T-helper 1 cell treated with Interleukin-12 subunit alpha and Interleukin-12 subunit beta and Interleukin-4 antibody, amounts not matched to agents 30 μg/mL and 1 μg/mL, for 36 hours (primary cell): Measurements from ENCODE around the gene KRTAP9-9.
"Not testable (repeated sequence)": the region's sequence is repeated elsewhere in the genome, so short reads cannot be mapped to it uniquely, and the experiment has no call there.

Experiments used
- H3K27ac Mint-ChIP-seq: one replicate; pipeline ENCODE4 v1.8.0; 2021; ENCODE audit warnings: mild to moderate bottlenecking, mixed read lengths
- H3K27me3 Mint-ChIP-seq: one replicate; pipeline ENCODE4 v1.8.0; 2021; ENCODE audit warnings: low read depth, mixed read lengths
- H3K36me3 Mint-ChIP-seq: one replicate; pipeline ENCODE4 v1.8.0; 2021; ENCODE audit warnings: low read depth, mixed read lengths
- H3K4me1 Mint-ChIP-seq: one replicate; pipeline ENCODE4 v1.8.0; 2021; ENCODE audit warnings: low read depth, mixed read lengths
- H3K4me3 Mint-ChIP-seq: one replicate; pipeline ENCODE4 v1.8.0; 2021; ENCODE audit warnings: mild to moderate bottlenecking, moderate library complexity, mixed read lengths
- H3K9me3 Mint-ChIP-seq: one replicate; pipeline ENCODE4 v1.8.0; 2021; ENCODE audit warnings: mixed read lengths

Gene KRTAP9-9

DNA sequence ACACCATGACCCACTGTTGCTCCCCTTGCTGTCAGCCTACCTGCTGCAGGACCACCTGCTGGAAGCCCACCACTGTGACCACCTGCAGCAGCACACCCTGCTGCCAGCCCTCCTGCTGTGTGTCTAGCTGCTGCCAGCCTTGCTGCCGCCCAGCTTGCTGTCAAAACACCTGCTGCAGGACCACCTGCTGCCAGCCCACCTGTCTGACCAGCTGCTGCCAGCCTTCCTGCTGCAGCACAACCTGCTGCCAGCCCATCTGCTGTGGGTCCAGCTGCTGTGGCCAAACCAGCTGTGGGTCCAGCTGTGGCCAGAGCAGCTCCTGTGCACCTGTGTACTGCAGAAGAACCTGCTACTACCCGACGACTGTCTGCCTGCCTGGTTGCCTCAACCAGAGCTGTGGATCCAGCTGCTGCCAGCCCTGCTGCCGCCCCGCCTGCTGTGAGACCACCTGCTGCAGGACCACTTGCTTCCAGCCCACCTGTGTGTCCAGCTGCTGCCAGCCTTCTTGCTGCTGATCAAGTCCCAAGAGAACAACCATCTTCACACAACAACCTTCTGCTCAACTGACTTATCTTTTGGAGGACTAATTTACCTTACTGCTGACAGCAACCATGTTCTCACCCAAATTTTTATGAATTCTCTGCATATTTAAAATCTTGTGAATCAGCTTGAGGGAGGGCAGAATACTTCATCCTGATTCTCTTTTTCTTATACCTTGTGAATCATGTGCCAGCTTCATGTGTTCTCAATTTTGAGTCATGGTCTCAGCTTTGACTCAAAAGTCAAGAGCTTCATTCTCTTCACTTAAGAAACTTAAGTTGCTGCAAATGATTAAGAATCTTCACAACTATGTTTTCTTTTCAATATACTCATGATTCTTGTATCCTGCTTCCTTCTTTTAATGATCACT, at the start of gene KRTAP9-9:
Gene KRTAP9-9, plus strand, starts transcription at position 4 of the 910 bp plus-strand sequence.
- H3K27me3 Mint-ChIP-seq = peaks cover 47% of the 10 kb centered on the region
- not testable (repeated sequence) for H3K9me3 Mint-ChIP-seq, H3K36me3 Mint-ChIP-seq, H3K4me1 Mint-ChIP-seq, H3K4me3 Mint-ChIP-seq, H3K27ac Mint-ChIP-seq

DNA sequence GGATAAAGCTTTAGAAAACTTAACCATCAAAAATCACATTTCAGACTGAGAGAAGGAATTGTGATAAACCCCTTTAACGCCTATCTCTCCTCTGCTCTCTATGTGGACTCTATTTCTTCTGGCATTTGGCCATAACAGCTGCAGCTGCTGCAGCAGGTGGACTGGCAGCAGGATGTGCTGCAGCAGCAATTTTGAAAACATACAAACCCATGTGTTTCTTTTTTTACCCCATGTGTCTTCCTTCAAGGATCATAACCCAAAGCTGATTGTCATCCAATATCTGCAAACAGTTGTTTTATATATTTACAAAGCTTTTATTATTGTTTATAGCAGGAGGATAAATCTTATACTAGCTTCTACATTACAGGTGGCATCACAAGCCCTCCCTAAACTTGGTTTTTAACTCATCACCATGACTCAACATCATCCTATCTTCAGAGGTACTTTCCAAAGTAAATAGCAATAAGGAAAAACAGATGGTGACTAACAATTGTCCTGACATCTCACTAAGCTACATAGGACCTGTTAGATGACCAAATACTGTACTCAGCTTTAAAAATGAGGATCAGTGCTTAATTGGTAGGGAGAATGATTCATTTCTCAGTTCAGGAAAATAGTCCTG, 43.2 kb upstream of the KRTAP9-9 start:
- no peaks in the 10 kb centered on the region for H3K9me3 Mint-ChIP-seq
- no peaks in the 10 kb centered on the region for H3K36me3 Mint-ChIP-seq
- H3K4me1 Mint-ChIP-seq = no peaks in the 10 kb centered on the region
- H3K27me3 Mint-ChIP-seq = peaks cover 14% of the 10 kb centered on the region
- no peak overlapping the region for H3K27ac Mint-ChIP-seq
- no peak overlapping the region for H3K4me3 Mint-ChIP-seq

DNA sequence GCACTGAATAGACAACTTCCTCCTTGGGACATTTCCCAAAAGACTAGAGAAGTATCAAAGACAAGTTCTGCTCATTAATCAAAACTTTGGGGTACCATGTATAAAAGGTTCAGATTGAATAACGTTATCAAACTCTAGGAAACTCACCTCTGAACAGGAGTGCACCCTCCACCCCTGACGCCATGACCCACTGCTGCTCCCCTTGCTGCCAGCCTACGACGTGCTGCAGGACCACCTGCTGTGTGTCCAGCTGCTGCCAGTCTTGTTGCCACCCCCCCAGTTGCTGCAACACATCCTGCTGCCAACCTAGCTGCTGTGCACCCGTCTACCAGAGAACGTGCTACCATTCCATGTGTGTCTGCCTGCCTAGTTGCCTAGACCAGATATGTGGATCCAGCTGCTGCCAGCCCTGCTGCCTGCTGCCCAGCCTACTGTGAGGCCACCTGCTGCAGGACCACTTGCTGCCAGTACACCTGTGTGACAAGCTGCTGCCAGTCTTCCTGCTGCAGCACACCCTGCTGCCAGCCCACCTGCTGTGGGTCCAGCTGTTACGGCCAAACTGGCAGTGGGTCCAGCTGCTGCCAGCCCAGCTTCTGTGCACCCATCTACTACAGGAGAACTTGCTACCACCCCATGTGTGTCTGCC, 42.5 kb upstream of the KRTAP9-9 start:
- Mint-ChIP-seq H3K4me1 (no peaks in the 10 kb centered on the region), H3K27ac (no peak overlapping the region), H3K36me3 (no peaks in the 10 kb centered on the region), H3K4me3 (no peak overlapping the region), H3K27me3 (peaks cover 14% of the 10 kb centered on the region), H3K9me3 (no peaks in the 10 kb centered on the region)

DNA sequence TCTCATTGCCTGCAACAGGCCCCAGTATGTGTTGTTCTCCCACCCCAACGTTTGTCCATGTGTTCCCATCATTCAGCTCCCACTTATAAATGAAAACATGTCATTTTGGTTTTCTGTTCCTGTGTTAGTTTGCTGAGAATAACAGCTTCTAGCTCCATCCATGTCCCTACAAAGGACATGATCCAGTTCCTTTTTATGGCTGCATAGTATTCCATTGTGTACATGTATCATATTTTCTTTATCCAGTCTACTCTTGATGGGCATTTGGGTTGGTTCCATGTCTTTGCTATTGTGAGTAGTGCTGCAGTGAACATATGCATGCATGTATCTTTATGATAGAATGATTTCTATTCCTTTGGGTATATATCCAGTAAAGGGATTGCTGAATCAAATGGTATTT, 39.5 kb upstream of the KRTAP9-9 start:
- Mint-ChIP-seq H3K9me3 (peaks cover 6% of the 10 kb centered on the region), H3K36me3 (no peaks in the 10 kb centered on the region), H3K4me3 (no peak overlapping the region), H3K4me1 (no peaks in the 10 kb centered on the region), H3K27me3 (no peaks in the 10 kb centered on the region), H3K27ac (no peak overlapping the region)

DNA sequence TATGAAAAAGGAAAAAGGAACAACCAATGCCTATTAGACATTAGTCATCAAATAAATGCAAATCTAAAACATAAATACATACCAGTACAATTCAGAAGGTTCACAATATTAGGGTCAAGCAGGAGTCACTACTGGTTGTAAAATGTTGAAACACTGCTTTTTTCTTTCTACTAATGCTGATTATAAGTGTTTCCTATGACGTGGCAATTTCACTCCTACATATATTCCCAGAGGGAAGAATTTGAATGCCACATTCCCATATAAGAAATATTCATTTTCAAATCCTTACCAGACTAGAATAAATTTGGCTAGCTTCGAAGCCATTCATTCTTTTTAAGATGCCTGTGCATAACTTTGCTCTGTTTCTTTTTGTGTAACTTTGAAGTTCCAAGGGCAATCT, 31.4 kb upstream of the KRTAP9-9 start:
- Mint-ChIP-seq H3K4me3 (no peak overlapping the region), H3K9me3 (peaks cover 6% of the 10 kb centered on the region), H3K27ac (no peak overlapping the region), H3K36me3 (no peaks in the 10 kb centered on the region), H3K27me3 (peaks cover 13% of the 10 kb centered on the region), H3K4me1 (no peaks in the 10 kb centered on the region)

DNA sequence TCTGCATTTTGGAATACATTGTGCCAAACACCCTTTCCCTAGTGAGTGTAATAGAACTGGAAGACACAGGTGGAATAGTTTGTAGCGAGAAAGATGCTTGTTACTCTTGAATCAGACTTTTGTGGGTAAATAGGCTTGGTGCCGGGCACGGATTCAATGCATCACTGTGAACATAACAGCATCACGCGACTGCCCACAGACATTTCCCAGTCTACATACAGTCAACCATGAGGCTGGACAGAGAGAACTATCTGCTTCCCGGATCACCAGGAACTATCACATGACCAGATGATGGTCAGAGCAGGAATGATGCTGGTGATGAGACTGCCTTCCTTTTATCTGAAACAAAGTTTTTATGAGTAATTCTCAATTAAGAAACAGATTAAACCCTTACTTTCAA, 29.1 kb upstream of the KRTAP9-9 start:
- Mint-ChIP-seq H3K36me3 (no peaks in the 10 kb centered on the region), H3K9me3 (no peaks in the 10 kb centered on the region), H3K27me3 (peaks cover 16% of the 10 kb centered on the region), H3K27ac (no peak overlapping the region), H3K4me1 (no peaks in the 10 kb centered on the region), H3K4me3 (no peak overlapping the region)

DNA sequence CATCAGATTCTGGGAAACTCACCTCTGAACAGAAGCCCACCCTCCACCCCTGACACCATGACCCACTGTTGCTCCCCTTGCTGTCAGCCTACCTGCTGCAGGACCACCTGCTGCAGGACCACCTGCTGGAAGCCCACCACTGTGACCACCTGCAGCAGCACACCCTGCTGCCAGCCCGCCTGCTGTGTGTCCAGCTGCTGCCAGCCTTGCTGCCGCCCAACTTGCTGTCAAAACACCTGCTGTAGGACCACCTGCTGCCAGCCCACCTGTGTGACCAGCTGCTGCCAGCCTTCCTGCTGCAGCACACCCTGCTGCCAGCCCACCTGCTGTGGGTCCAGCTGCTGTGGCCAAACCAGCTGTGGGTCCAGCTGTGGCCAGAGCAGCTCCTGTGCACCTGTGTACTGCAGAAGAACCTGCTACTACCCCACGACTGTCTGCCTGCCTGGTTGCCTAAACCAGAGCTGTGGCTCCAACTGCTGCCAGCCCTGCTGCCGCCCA, 28.5 kb upstream of the KRTAP9-9 start, which contains the start of gene KRTAP9-2:
Gene KRTAP9-2, plus strand, starts transcription at position 51 of the 498 bp plus-strand sequence. Its CDS starts 7 bp downstream, at position 58.
- H3K36me3 Mint-ChIP-seq, H3K4me1 Mint-ChIP-seq, H3K9me3 Mint-ChIP-seq, H3K27ac Mint-ChIP-seq, H3K4me3 Mint-ChIP-seq: not testable (repeated sequence)
- H3K27me3 Mint-ChIP-seq = peaks cover 16% of the 10 kb centered on the region

DNA sequence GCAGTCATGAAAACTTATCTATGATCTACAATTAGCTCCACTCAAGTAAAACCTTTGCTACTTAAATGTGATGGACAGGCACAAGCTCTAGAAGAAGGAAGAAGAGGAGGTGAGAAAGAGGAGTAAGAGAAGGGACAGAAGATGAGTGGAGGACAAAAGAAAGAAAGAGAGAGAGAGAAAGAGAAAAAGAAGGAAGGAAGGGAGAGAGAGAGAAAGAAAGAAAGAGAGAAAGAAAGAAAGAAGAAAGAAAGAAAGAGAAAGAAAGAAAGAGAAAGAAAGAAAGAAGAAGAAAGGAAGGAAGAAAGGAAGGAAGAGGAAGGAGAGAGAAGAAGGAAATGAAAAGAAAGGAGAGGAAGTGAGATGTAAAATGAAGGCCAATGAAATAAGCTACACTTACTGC, 25.1 kb upstream of the KRTAP9-9 start:
- H3K4me1 Mint-ChIP-seq = no peaks in the 10 kb centered on the region
- H3K27me3 Mint-ChIP-seq = peaks cover 12% of the 10 kb centered on the region

DNA sequence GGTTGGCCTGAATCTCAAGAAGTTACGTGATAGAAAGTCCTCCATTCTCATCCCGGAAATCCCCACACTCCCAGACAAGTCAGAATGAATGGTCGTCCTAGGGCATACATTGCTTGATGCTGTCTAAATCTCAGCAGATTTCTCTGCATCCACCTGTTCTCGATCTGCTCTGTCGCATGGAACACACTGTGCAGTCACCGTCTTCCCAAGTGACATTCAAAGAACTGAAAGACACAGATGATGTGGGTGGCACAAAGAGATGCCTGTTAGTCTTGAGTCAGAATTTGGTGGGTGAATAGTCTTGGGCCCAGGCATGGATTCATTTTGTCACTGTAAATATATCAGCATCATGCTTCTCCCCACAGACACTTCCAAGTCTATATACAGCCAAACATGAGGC, 23.5 kb upstream of the KRTAP9-9 start:
- H3K36me3 Mint-ChIP-seq = no peaks in the 10 kb centered on the region
- H3K27me3 Mint-ChIP-seq = peaks cover 12% of the 10 kb centered on the region
- H3K4me1 Mint-ChIP-seq = no peaks in the 10 kb centered on the region
- no peaks in the 10 kb centered on the region for H3K9me3 Mint-ChIP-seq
- no peak overlapping the region for H3K27ac Mint-ChIP-seq
- no peak overlapping the region for H3K4me3 Mint-ChIP-seq

More for the DNA sequence above, 25.1 kb upstream of the KRTAP9-9 start:
- H3K36me3 Mint-ChIP-seq = no peaks in the 10 kb centered on the region
- no peaks in the 10 kb centered on the region for H3K9me3 Mint-ChIP-seq
- H3K27ac Mint-ChIP-seq = no peak overlapping the region
- H3K4me3 Mint-ChIP-seq = no peak overlapping the region

DNA sequence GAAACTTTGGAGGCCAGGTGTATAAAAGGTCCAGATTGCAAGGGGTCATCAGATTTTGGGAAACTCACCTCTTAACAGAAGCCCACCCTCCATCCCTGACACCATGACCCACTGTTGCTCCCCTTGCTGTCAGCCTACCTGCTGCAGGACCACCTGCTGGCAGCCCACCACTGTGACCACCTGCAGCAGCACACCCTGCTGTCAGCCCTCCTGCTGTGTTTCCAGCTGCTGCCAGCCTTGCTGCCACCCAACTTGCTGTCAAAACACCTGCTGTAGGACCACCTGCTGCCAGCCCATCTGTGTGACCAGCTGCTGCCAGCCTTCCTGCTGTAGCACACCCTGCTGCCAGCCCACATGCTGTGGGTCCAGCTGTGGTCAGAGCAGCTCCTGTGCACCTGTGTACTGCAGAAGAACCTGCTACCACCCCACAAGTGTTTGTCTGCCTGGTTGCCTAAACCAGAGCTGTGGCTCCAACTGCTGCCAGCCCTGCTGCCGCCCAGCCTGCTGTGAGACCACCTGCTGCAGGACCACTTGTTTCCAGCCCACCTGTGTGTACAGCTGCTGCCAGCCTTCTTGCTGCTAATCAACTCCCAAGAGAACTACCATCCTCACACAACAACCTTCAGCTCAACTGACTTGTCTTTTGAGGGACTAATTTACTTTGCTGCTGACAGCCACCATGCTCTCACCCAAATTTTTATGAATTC, 22.6 kb upstream of the KRTAP9-9 start, which contains the start of gene KRTAP9-3:
Gene KRTAP9-3, plus strand, starts transcription at position 51 of the 707 bp plus-strand sequence. Its CDS starts 53 bp downstream, at position 104.
- not testable (repeated sequence) for H3K4me1 Mint-ChIP-seq, H3K4me3 Mint-ChIP-seq, H3K36me3 Mint-ChIP-seq, H3K27ac Mint-ChIP-seq, H3K9me3 Mint-ChIP-seq
- H3K27me3 Mint-ChIP-seq = peaks cover 12% of the 10 kb centered on the region

DNA sequence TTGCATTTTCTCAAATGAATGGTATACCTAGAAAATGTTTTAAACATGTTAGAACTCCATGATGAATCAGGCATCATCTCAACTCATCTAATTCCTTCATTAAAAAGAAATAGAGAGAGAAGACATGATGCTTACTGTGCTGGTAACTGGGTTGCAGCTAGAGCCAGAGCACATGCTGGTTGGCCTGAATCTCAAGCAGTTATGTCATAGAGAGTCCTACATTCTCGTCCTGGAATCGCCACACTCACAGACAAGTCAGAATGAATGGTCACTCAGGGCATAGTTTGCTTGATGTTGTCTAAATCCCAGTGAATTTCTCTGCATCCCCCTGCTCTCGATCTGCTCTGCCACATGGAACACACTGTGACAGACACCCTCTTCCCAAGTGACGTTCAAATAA, 18.1 kb upstream of the KRTAP9-9 start:
- H3K27me3 Mint-ChIP-seq, H3K4me3 Mint-ChIP-seq, H3K9me3 Mint-ChIP-seq, H3K36me3 Mint-ChIP-seq, H3K4me1 Mint-ChIP-seq, H3K27ac Mint-ChIP-seq: not testable (repeated sequence)

DNA sequence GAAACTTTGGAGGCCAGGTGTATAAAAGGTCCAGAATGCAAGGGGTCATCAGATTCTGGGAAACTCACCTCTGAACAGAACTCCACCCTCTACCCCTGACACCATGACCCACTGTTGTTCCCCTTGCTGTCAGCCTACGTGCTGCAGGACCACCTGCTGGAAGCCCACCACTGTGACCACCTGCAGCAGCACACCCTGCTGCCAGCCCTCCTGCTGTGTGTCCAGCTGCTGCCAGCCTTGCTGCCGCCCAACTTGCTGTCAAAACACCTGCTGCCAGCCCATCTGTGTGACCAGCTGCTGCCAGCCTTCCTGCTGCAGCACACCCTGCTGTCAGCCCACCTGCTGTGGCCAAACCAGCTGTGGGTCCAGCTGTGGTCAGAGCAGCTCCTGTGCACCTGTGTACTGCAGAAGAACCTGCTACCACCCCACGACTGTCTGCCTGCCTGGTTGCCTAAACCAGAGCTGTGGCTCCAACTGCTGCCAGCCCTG, 17.2 kb upstream of the KRTAP9-9 start, which contains the start of gene KRTAP9-8:
Gene KRTAP9-8, plus strand, starts transcription at position 51 of the 489 bp plus-strand sequence. Its CDS starts 53 bp downstream, at position 104.
- H3K9me3 Mint-ChIP-seq, H3K36me3 Mint-ChIP-seq, H3K4me1 Mint-ChIP-seq, H3K27me3 Mint-ChIP-seq, H3K4me3 Mint-ChIP-seq, H3K27ac Mint-ChIP-seq: not testable (repeated sequence)

DNA sequence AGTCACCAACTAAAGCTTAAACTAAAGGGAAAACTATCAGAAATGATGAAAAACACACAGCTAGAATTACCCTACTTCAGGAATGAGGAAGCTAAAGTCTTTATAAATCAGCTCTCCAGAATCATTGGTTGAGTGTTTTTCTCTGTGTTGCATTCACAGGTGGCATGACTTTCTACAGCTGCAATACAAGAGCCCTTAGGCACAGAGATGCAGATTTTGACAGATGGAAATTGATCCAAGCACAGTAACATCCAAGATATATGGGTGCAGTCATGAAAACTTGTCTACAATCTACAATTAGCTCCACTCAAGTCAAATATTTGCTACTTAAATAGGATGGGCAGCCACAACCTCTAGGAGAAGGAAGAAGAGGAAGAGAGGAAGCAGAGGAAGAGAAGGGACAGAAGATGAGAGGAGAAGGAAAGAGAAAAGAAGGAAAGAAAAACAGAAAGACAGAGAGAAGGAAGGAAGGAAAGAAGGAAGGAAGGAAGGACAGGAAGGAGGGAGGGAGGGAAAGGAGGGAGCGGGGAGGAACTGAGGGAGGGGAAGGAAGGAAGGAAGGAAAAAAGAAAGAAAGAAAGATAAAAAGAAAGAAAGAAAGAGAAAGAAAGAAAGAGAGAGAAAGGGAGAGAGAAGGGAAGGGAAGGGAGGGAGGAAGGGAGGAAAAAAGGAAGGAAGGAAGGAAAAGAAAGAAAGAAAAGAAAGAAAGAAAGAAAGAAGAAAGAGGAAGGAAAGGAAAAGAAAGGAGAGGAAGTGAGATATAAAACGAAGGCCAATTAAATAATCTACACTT, 8.0 kb upstream of the KRTAP9-9 start:
- H3K4me3 Mint-ChIP-seq, H3K4me1 Mint-ChIP-seq, H3K27ac Mint-ChIP-seq, H3K9me3 Mint-ChIP-seq, H3K36me3 Mint-ChIP-seq: not testable (repeated sequence)
- H3K27me3 Mint-ChIP-seq = peaks cover 13% of the 10 kb centered on the region
